Measurements from ENCODE around the gene SDHAF3.

- TF ChIP-seq EP300 (conservative IDR thresholded peaks at IDR 0.05; ENCODE audit: poor library complexity, severe bottlenecking) = no peak
- TF ChIP-seq SMC3 (conservative IDR thresholded peaks at IDR 0.05; ENCODE audit: poor library complexity) = no peak
Measured at GRCh38 chr7:97079300-97079699, 38.2 kb upstream of the SDHAF3 start.
